ENCODE measurements around the gene KCNJ6.

KCNJ6 gene

DNA sequence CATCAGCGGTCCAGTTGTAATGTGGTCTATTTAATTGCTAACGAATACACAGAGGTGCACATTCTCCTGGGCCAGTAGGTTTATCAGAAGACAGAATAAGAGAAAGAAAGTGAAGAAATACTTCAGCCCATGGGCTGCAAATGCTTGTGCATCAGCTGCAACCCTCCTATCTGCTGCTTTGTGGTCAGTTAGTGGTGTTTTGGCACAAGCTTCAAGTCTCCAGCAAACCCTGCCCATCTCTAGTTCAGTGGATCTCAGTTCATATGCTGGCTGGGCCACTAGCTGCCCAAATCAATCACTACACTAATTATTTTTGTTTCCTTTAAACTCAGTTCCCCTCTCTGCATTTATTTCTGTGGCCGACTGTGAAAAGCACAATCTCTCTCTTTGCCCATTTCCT lies 124.2 kb downstream of the KCNJ6 start:
- H3K79me2 ChIP-seq (ENCODE audit: low read length) = no peaks in the 10 kb centered on the region
- no peak overlapping the region for H3K27ac ChIP-seq (ENCODE audit: low read length)
- no peaks in the 10 kb centered on the region for H3K9me3 ChIP-seq (ENCODE audit: insufficient read depth, low read length)
- no peaks in the 10 kb centered on the region for H3K36me3 ChIP-seq (replicated peaks; ENCODE audit: low read depth, low read length)
- no peak overlapping the region for H3K9ac ChIP-seq (ENCODE audit: low read length)
- H3K4me1 ChIP-seq (ENCODE audit: low read length) = no peaks in the 10 kb centered on the region
- H4K20me1 ChIP-seq (ENCODE audit: insufficient read depth, low read length) = no peaks in the 10 kb centered on the region
- H3K4me2 ChIP-seq (ENCODE audit: low read length) = no peak overlapping the region
- H3K4me3 ChIP-seq (ENCODE audit: low read length) = no peak overlapping the region
- no peak overlapping the region for H2AFZ ChIP-seq (ENCODE audit: low read depth, low read length)
- no peak for TF ChIP-seq EZH2phosphoT487 (IDR thresholded peaks at IDR 0.05; ENCODE audit: low read depth)
- TF ChIP-seq, protein P1, sequence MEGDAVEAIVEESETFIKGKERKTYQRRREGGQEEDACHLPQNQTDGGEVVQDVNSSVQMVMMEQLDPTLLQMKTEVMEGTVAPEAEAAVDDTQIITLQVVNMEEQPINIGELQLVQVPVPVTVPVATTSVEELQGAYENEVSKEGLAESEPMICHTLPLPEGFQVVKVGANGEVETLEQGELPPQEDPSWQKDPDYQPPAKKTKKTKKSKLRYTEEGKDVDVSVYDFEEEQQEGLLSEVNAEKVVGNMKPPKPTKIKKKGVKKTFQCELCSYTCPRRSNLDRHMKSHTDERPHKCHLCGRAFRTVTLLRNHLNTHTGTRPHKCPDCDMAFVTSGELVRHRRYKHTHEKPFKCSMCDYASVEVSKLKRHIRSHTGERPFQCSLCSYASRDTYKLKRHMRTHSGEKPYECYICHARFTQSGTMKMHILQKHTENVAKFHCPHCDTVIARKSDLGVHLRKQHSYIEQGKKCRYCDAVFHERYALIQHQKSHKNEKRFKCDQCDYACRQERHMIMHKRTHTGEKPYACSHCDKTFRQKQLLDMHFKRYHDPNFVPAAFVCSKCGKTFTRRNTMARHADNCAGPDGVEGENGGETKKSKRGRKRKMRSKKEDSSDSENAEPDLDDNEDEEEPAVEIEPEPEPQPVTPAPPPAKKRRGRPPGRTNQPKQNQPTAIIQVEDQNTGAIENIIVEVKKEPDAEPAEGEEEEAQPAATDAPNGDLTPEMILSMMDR (IDR thresholded peaks at IDR 0.05; ENCODE audit: low read depth, low read length) = no peak
- no peaks in the 10 kb centered on the region for H3K27me3 ChIP-seq (ENCODE audit: low read depth, low read length)

GRCh38 chr21:37790905-37791304 lies 125.4 kb downstream of the KCNJ6 start:
- Histone ChIP-seq H3K36me3 (replicated peaks; ENCODE audit: low read depth, low read length) (no peaks in the 10 kb centered on the region), H3K4me3 (ENCODE audit: low read length) (no peak overlapping the region), H4K20me1 (ENCODE audit: insufficient read depth, low read length) (no peaks in the 10 kb centered on the region), H3K4me2 (ENCODE audit: low read length) (no peak overlapping the region), H2AFZ (ENCODE audit: low read depth, low read length) (no peak overlapping the region), H3K27me3 (ENCODE audit: low read depth, low read length) (no peaks in the 10 kb centered on the region), H3K9ac (ENCODE audit: low read length) (no peak overlapping the region), H3K79me2 (ENCODE audit: low read length) (no peaks in the 10 kb centered on the region), H3K4me1 (ENCODE audit: low read length) (no peaks in the 10 kb centered on the region), H3K9me3 (ENCODE audit: insufficient read depth, low read length) (no peaks in the 10 kb centered on the region), H3K27ac (ENCODE audit: low read length) (no peak overlapping the region)
- TF ChIP-seq EZH2phosphoT487 (IDR thresholded peaks at IDR 0.05; ENCODE audit: low read depth) = no peak
- TF ChIP-seq, protein P1 (IDR thresholded peaks at IDR 0.05; ENCODE audit: low read depth, low read length) = no peak

DNA sequence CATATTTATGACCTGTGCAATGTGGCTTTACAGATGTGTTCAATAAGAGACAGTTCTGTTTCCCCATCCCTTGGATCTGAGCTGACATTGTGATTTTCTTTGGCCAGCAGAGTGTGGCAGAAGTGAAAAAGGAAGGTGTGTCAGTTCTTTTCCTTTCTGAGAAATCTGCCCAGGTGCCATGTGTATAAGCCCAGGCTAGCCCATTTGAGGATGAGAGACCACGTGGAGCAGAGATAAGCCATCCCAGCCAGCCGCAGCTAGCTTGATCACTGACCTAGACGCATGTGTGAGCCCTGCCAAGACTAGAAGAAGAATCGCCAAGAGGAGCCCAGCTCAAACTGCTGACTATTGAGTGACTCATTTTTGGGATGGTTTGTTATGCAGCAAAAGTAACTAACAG lies 127.8 kb downstream of the KCNJ6 start:
- no peak for TF ChIP-seq EZH2phosphoT487 (IDR thresholded peaks at IDR 0.05; ENCODE audit: low read depth)
- TF ChIP-seq, protein P1 (IDR thresholded peaks at IDR 0.05; ENCODE audit: low read depth, low read length) = no peak
- Histone ChIP-seq H3K4me1 (ENCODE audit: low read length) (no peaks in the 10 kb centered on the region), H3K4me3 (ENCODE audit: low read length) (no peak overlapping the region), H3K9me3 (ENCODE audit: insufficient read depth, low read length) (no peaks in the 10 kb centered on the region), H2AFZ (ENCODE audit: low read depth, low read length) (no peak overlapping the region), H3K79me2 (ENCODE audit: low read length) (no peaks in the 10 kb centered on the region), H3K9ac (ENCODE audit: low read length) (no peak overlapping the region), H3K27me3 (ENCODE audit: low read depth, low read length) (no peaks in the 10 kb centered on the region), H3K27ac (ENCODE audit: low read length) (no peak overlapping the region), H3K36me3 (replicated peaks; ENCODE audit: low read depth, low read length) (no peaks in the 10 kb centered on the region), H4K20me1 (ENCODE audit: insufficient read depth, low read length) (no peaks in the 10 kb centered on the region), H3K4me2 (ENCODE audit: low read length) (no peak overlapping the region)

DNA sequence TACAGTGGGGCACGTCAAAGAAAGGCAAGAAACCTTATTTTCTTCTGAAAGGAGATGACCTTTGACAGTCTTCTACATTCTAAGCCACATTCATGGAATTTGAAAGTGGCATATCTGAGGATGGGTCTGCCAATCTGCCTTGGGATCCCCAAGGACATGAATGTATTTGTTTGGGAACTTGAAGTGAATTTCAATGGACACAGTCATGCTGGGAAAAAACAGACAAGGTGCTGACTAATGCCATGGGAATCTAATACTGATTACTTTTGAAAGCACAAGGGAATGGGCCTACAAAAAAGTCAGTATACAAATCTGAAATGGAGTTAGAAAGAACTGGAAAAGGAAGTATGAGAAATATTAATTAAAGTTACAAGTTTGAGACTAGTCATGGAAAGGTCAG lies 128.8 kb downstream of the KCNJ6 start:
- H4K20me1 ChIP-seq (ENCODE audit: insufficient read depth, low read length) = no peaks in the 10 kb centered on the region
- no peak overlapping the region for H3K4me3 ChIP-seq (ENCODE audit: low read length)
- no peak overlapping the region for H3K4me2 ChIP-seq (ENCODE audit: low read length)
- H3K36me3 ChIP-seq (replicated peaks; ENCODE audit: low read depth, low read length) = no peaks in the 10 kb centered on the region
- H3K4me1 ChIP-seq (ENCODE audit: low read length) = no peaks in the 10 kb centered on the region
- H2AFZ ChIP-seq (ENCODE audit: low read depth, low read length) = no peak overlapping the region
- H3K27ac ChIP-seq (ENCODE audit: low read length) = no peak overlapping the region
- no peaks in the 10 kb centered on the region for H3K27me3 ChIP-seq (ENCODE audit: low read depth, low read length)
- no peak for TF ChIP-seq EZH2phosphoT487 (IDR thresholded peaks at IDR 0.05; ENCODE audit: low read depth)
- TF ChIP-seq, protein P1 (IDR thresholded peaks at IDR 0.05; ENCODE audit: low read depth, low read length) = no peak
- no peaks in the 10 kb centered on the region for H3K9me3 ChIP-seq (ENCODE audit: insufficient read depth, low read length)
- no peak overlapping the region for H3K9ac ChIP-seq (ENCODE audit: low read length)
- no peaks in the 10 kb centered on the region for H3K79me2 ChIP-seq (ENCODE audit: low read length)
